ENCODE measurements around the gene BACH2.

GRCh38 chr6:90272895-90273294 lies 23.7 kb downstream of the BACH2 start:
- no peak for TF ChIP-seq SMC3 (IDR thresholded peaks at IDR 0.05; ENCODE audit: low read depth, low read length)
- TF ChIP-seq PBX3 (IDR thresholded peaks at IDR 0.05): no peak
- TF ChIP-seq CTCF (IDR thresholded peaks at IDR 0.05): no peak
- no peak for TF ChIP-seq MAX (IDR thresholded peaks at IDR 0.05; ENCODE audit: low read depth)
- TF ChIP-seq JUND (IDR thresholded peaks at IDR 0.05): no peak

Data from SK-N-SH (cell line).